Fibroblast of the aortic adventitia (primary cell): ENCODE measurements around the gene ZFAND2A. TPM values are rescaled to one million over a fixed set of nuclear protein-coding genes. Genes with fewer than 3 reads are reported as not detected.
A peak's percentile ranks its signal among the peaks of the same experiment; 100 is the strongest.

Source experiments
- DNase-seq: peaks from one replicate; pipeline ENCODE4 v3.0.0-alpha.2; 2010; ENCODE audit warnings: low read depth
- H3K4me3 ChIP-seq: 2 replicates; pipeline ENCODE4 v1.5.1; 2011; ENCODE audit warnings: low read depth, mild to moderate bottlenecking, control low read depth, low read length, moderate library complexity
- CTCF ChIP-seq: IDR thresholded peaks from 2 replicates; pipeline ENCODE4 v1.5.1; 2011; ENCODE audit warnings: mild to moderate bottlenecking, low read length, control low read depth, inconsistent platforms; ENCODE audit not compliant: insufficient read depth
- total RNA-seq: library from RNA; depleted of rRNA; stranded (reverse); fragments of >200 nt; gene quantifications from 2 replicates; pipeline ENCODE4 v1.2.3, GENCODE V29; 2012; ENCODE audit warnings: low replicate concordance

Gene ZFAND2A
- total RNA-seq, 1 donor: 14.6 TPM

GRCh38 chr7:1123715-1124114, 36.3 kb downstream of the ZFAND2A start:
- TF ChIP-seq CTCF: peak; percentile 89
- peak overlapping the region; percentile 59 for H3K4me3 ChIP-seq
- DNase-seq: peak; percentile 95

- DNase-seq: no peak
- H3K4me3 ChIP-seq: peak overlapping the region; percentile 9
- TF ChIP-seq CTCF: no peak
Observed at GRCh38 chr7:1122832-1123501, 37.0 kb downstream of the ZFAND2A start.

- no peak for DNase-seq
- no peak for TF ChIP-seq CTCF
Observed at GRCh38 chr7:1121886-1122831, 37.8 kb downstream of the ZFAND2A start.

GRCh38 chr7:1121476-1121875, 38.5 kb downstream of the ZFAND2A start:
- DNase-seq: no peak
- TF ChIP-seq CTCF: no peak
- no peak overlapping the region for H3K4me3 ChIP-seq

More at GRCh38 chr7:1121886-1122831, 37.8 kb downstream of the ZFAND2A start:
- no peak overlapping the region for H3K4me3 ChIP-seq

GRCh38 chr7:1120791-1121190, 39.2 kb downstream of the ZFAND2A start:
- DNase-seq: no peak
- H3K4me3 ChIP-seq: no peak overlapping the region
- TF ChIP-seq CTCF: no peak

- DNase-seq: no peak
- H3K4me3 ChIP-seq: no peak overlapping the region
- no peak for TF ChIP-seq CTCF
Observed at GRCh38 chr7:1119201-1119600, 40.8 kb downstream of the ZFAND2A start.
